ENCODE results near the gene TMC5. TPM values are rescaled to one million over a fixed set of nuclear protein-coding genes. Genes with fewer than 3 reads are reported as not detected.

The TMC5 gene
- total RNA-seq, 1 donor from 2014 or later = 0.38 TPM

GRCh38 chr16:19431636-19432340 is 14.1 kb downstream of the TMC5 start:
- Histone ChIP-seq H3K4me1 (no peaks in the 10 kb centered on the region), H3K4me3 (no peak overlapping the region), H3K27me3 (ENCODE audit: low read depth) (peaks cover 38% of the 10 kb centered on the region), H3K36me3 (no peaks in the 10 kb centered on the region), H3K27ac (replicated peaks) (no peak overlapping the region), H3K9me3 (replicated peaks) (no peaks in the 10 kb centered on the region)
- no peak for DNase-seq
- intact Hi-C loops (cut with micrococcal nuclease) = no loop called here
- TF ChIP-seq, protein P1, sequence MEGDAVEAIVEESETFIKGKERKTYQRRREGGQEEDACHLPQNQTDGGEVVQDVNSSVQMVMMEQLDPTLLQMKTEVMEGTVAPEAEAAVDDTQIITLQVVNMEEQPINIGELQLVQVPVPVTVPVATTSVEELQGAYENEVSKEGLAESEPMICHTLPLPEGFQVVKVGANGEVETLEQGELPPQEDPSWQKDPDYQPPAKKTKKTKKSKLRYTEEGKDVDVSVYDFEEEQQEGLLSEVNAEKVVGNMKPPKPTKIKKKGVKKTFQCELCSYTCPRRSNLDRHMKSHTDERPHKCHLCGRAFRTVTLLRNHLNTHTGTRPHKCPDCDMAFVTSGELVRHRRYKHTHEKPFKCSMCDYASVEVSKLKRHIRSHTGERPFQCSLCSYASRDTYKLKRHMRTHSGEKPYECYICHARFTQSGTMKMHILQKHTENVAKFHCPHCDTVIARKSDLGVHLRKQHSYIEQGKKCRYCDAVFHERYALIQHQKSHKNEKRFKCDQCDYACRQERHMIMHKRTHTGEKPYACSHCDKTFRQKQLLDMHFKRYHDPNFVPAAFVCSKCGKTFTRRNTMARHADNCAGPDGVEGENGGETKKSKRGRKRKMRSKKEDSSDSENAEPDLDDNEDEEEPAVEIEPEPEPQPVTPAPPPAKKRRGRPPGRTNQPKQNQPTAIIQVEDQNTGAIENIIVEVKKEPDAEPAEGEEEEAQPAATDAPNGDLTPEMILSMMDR (IDR thresholded peaks at IDR 0.05; ENCODE audit: borderline replicate concordance) = no peak

DNA sequence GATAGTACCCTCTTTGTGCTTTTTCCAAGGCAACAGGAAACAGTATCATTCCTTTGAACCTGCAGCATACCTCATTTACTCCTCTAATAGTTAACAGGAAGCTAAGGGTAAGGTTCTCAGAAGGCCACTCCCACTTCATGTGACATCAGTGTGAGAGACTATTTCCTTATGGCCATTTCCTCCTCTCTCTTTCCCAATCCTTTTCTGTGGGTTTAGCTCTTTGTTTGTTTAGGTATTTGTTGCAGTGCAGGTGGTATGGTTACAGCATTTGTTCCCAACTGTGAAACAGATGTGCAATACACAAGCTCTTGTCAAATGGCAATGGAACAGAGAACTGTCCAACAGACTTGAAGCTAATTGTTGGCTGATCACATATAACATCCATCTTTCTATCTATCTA is 14.7 kb downstream of the TMC5 start:
- Histone ChIP-seq H3K27me3 (ENCODE audit: low read depth) (peaks cover 31% of the 10 kb centered on the region), H3K9me3 (replicated peaks) (no peaks in the 10 kb centered on the region), H3K4me1 (no peaks in the 10 kb centered on the region), H3K27ac (replicated peaks) (no peak overlapping the region), H3K36me3 (no peaks in the 10 kb centered on the region), H3K4me3 (no peak overlapping the region)
- DNase-seq = no peak
- TF ChIP-seq, protein P1 (IDR thresholded peaks at IDR 0.05; ENCODE audit: borderline replicate concordance) = no peak
- intact Hi-C loops (cut with micrococcal nuclease) = no loop called here

DNA sequence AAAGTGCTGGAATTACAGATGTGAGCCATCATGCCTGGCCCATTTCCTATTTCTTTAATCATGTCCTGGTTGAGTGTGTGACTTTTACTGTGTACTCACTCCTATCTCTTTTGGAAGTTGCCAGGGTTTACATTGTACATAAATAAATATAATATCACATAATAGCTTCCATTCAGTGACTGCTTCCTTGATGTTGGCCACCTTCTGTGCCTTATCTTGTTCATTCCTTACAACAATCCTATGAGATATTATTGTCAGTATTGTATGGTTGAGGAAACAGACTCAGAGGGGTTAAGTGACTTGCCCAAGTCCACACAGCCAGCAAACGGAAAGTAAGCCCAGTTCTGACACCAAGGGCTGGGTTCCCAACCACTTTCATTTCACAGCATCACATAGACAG is 16.9 kb downstream of the TMC5 start:
- Histone ChIP-seq H3K4me3 (no peak overlapping the region), H3K27ac (replicated peaks) (no peak overlapping the region), H3K27me3 (ENCODE audit: low read depth) (peaks cover 21% of the 10 kb centered on the region), H3K36me3 (no peaks in the 10 kb centered on the region), H3K9me3 (replicated peaks) (no peaks in the 10 kb centered on the region), H3K4me1 (no peaks in the 10 kb centered on the region)
- intact Hi-C loops (cut with micrococcal nuclease) = no loop called here
- no peak for DNase-seq
- TF ChIP-seq, protein P1 (IDR thresholded peaks at IDR 0.05; ENCODE audit: borderline replicate concordance) = no peak

GRCh38 chr16:19436540-19436939 is 18.9 kb downstream of the TMC5 start:
- no peak for DNase-seq
- Histone ChIP-seq H3K4me1 (no peaks in the 10 kb centered on the region), H3K4me3 (no peak overlapping the region), H3K27ac (replicated peaks) (no peak overlapping the region), H3K27me3 (ENCODE audit: low read depth) (peaks cover 23% of the 10 kb centered on the region), H3K36me3 (no peaks in the 10 kb centered on the region), H3K9me3 (replicated peaks) (no peaks in the 10 kb centered on the region)
- intact Hi-C loops (cut with micrococcal nuclease) = no loop called here
- TF ChIP-seq, protein P1 (IDR thresholded peaks at IDR 0.05; ENCODE audit: borderline replicate concordance) = no peak

GRCh38 chr16:19437280-19437679 is 19.6 kb downstream of the TMC5 start:
- peaks cover 23% of the 10 kb centered on the region for H3K27me3 ChIP-seq (ENCODE audit: low read depth)
- DNase-seq = no peak
- H3K4me3 ChIP-seq = no peak overlapping the region
- intact Hi-C loops (cut with micrococcal nuclease) = no loop called here
- no peak overlapping the region for H3K27ac ChIP-seq (replicated peaks)
- H3K36me3 ChIP-seq = no peaks in the 10 kb centered on the region
- H3K4me1 ChIP-seq = no peaks in the 10 kb centered on the region
- H3K9me3 ChIP-seq (replicated peaks) = no peaks in the 10 kb centered on the region
- TF ChIP-seq, protein P1 (IDR thresholded peaks at IDR 0.05; ENCODE audit: borderline replicate concordance) = no peak
